ENCODE measurements around the gene FGL2.

GRCh38 chr7:77222065-77222464, 22.4 kb upstream of the FGL2 start:
- TF ChIP-seq CTCF (conservative IDR thresholded peaks at IDR 0.05; ENCODE audit: low read depth, low read length) (no peak), EZH2phosphoT487 (IDR thresholded peaks at IDR 0.05; ENCODE audit: borderline replicate concordance, low read length) (no peak), EZH2 (IDR thresholded peaks at IDR 0.05; ENCODE audit: low read length, unreplicated experiment) (no peak)
